Erythroblast (primary cell): ENCODE measurements around the gene SPAG17.

ENCODE experiments used
- DNase-seq, 2 experiments: peaks; one replicate each; lab custom pipeline; 2025; lab: John Stamatoyannopoulos, UW
- GATA1 ChIP-seq: IDR thresholded peaks from 2 replicates; pipeline ENCODE4 v1.6.1; 2011; ENCODE audit warnings: low read depth, mild to moderate bottlenecking, control low read depth, low read length, moderate library complexity
- POLR2A ChIP-seq: IDR thresholded peaks from 2 replicates; pipeline ENCODE4 v1.6.1; 2011; ENCODE audit warnings: mild to moderate bottlenecking, low read length

Gene SPAG17

DNA sequence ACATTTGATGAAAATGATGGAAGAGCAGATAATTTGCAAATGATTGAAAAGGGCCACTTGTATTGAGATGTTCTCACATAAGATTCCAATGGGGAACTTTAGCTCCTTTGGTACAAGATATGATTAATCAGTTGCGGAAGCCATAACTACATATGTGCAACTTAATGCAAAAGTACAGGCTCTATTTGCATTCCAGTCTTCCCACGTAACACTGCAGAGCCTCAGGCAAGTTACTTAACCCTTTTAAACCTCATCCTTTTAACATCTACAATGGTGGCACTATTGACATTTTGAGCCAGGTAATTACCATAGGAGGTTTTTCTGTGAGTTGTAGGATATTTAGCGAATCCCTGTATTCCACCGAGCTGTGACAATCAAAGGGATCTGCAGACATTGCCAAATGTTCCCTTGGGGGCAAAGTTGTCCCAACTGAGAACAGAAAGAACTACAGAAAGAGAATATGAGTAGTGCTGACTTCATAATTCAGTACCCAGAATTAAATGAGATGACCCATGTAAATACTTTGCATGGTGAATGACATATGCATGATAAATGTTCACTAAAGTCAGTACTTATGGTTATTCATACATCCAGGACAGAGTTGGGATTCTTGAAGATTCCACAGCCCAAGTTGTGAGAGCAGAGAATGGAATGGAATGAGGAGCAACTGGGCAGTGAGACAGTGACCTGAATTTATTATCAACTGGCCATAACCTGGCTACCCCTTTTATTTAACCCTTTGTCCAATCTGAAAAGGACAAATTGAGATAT lies 62.6 kb downstream of the SPAG17 start:
- no peak for DNase-seq
- no peak for TF ChIP-seq GATA1
- no peak for TF ChIP-seq POLR2A

- TF ChIP-seq GATA1, result no peak
- no peak for TF ChIP-seq POLR2A
- DNase-seq, result no peak
Observed at GRCh38 chr1:118118873-118119463, 66.1 kb downstream of the SPAG17 start.

DNA sequence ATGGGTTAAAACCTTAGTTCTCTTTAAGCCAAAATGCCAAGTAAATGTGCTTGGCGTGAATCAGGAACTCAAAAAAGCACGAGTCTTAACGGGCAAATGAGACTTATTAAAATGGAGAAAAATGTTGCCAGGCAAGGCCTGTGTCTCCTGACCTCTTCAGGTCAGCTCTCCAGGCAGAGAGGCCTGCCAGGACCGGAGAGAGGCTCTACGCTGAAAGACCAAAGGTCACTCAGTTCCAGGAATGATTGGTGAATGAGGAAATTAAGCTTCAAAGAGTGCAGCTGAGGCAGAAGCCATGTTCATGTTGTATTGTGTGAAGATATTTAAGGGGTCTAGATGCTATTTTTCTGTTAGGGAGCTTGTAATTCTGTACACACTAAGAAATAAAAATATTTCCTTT lies 66.6 kb downstream of the SPAG17 start:
- TF ChIP-seq POLR2A (no peak), GATA1 (no peak)
- no peak for DNase-seq

- no peak for DNase-seq
- TF ChIP-seq POLR2A (no peak), GATA1 (no peak)
Observed at GRCh38 chr1:118117521-118117920, 67.5 kb downstream of the SPAG17 start.

GRCh38 chr1:118116909-118117308 lies 68.1 kb downstream of the SPAG17 start:
- no peak for DNase-seq
- TF ChIP-seq GATA1 (no peak), POLR2A (no peak)

GRCh38 chr1:118116401-118116800 lies 68.6 kb downstream of the SPAG17 start:
- no peak for TF ChIP-seq POLR2A
- DNase-seq, result no peak

DNA sequence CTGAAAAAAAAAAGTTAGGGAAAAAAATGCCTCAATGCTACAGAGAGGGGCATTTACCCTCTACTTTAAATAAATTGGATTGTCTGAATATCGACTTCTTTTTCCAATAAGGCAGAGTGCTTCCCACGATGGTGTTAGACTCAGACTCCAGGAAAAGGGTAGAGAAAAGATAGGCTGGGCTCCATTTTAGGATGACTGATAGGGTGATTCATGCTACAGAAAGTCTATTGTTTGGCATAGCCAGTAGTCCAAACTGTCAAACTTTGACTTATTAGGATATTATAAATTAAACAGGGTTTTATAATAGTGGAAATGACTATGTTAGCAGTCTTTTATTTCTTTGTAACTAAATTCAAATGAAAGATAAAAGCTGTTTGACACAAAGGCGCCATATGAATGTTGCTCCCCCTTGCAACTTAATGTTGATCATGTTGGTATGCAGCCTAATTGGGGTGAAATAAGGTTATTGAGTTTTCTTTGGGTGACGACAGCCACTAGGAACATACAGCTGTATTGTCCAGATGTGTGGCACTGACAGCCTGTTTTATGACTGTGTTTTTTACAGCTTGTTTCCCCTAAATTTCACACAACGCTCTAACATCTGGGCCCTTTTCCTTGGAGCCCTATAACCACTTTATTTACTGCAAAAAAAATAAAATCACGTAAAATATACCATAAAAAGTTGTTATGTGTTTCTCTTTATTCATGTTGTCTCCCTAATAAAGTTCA lies 69.3 kb downstream of the SPAG17 start:
- TF ChIP-seq GATA1 (no peak), POLR2A (no peak)
- no peak for DNase-seq

GRCh38 chr1:118113261-118113660 lies 71.8 kb downstream of the SPAG17 start:
- TF ChIP-seq POLR2A, result no peak
- DNase-seq, result no peak

- TF ChIP-seq GATA1 (no peak), POLR2A (no peak)
Observed at GRCh38 chr1:118110580-118110979, 74.4 kb downstream of the SPAG17 start.

GRCh38 chr1:118104951-118105350 lies 80.1 kb downstream of the SPAG17 start:
- DNase-seq, result no peak
- TF ChIP-seq GATA1, result no peak
- TF ChIP-seq POLR2A, result no peak

More at GRCh38 chr1:118110580-118110979, 74.4 kb downstream of the SPAG17 start:
- DNase-seq, result no peak

DNA sequence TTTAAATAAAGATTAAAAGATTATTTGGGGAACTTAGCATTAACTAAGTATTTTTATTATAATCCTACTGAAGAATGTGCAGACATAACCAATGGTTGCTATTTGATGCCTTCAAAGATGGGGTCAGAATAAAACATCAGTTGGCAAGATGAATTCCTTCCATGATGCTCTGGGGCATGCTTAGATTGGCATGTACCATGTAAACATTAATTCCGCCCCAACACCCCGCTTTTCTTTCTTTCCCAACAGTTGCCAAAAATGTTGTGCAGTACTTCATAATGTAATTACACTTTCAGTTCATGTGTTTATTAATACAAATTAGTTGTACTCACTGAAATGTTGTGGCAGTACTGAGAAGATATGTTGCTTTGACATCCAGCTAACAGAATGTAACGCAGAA lies 82.6 kb downstream of the SPAG17 start:
- TF ChIP-seq POLR2A, result no peak
- no peak for DNase-seq

- TF ChIP-seq POLR2A (no peak), GATA1 (no peak)
- no peak for DNase-seq
Observed at GRCh38 chr1:118101999-118102398, 83.0 kb downstream of the SPAG17 start.

GRCh38 chr1:118101515-118101844 lies 83.5 kb downstream of the SPAG17 start:
- TF ChIP-seq GATA1 (no peak), POLR2A (no peak)
- no peak for DNase-seq
